OCI-LY7 (cell line): ENCODE measurements around the gene ABCF1.

Source experiments
- EZH2phosphoT487 ChIP-seq: fragments of 200-600 bp; sonication (generic); IDR thresholded peaks from 2 replicates; pipeline ENCODE4 v1.6.1; 2018; ENCODE audit warnings: low read depth, borderline replicate concordance, mild to moderate bottlenecking, mixed run types, antibody characterized with exemption, low read length, moderate library complexity, mixed read lengths
- TF ChIP-seq, protein P1 (sequence below): fragments of 200-600 bp; sonication (generic); conservative IDR thresholded peaks from 2 replicates; pipeline ENCODE4 v1.5.1; 2014; ENCODE audit warnings: mild to moderate bottlenecking, antibody characterized with exemption, low read length, moderate library complexity, mixed read lengths

DNA sequence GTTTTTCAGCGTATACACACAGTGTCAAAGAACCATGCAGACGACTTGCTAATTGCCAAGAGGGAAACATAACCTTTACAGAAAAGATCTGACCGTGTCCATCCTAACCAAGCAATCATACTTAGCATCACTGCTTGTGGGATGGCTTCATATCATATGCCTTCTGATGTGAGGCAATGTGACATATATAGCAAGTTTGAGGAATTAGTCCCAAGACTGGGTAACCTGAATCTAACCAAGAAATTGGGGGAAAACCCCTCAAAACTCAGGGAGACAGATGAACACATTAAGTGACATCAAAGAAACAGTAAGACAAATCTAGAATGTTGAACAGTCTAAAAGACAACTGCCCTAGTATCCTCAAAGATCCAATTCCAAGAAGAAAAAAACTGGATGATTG lies 33.3 kb upstream of the ABCF1 start:
- TF ChIP-seq, protein P1, sequence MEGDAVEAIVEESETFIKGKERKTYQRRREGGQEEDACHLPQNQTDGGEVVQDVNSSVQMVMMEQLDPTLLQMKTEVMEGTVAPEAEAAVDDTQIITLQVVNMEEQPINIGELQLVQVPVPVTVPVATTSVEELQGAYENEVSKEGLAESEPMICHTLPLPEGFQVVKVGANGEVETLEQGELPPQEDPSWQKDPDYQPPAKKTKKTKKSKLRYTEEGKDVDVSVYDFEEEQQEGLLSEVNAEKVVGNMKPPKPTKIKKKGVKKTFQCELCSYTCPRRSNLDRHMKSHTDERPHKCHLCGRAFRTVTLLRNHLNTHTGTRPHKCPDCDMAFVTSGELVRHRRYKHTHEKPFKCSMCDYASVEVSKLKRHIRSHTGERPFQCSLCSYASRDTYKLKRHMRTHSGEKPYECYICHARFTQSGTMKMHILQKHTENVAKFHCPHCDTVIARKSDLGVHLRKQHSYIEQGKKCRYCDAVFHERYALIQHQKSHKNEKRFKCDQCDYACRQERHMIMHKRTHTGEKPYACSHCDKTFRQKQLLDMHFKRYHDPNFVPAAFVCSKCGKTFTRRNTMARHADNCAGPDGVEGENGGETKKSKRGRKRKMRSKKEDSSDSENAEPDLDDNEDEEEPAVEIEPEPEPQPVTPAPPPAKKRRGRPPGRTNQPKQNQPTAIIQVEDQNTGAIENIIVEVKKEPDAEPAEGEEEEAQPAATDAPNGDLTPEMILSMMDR = no peak
- no peak for TF ChIP-seq EZH2phosphoT487
